Non-pigmented ciliary epithelial cell (primary cell): ENCODE data around the gene IPPK.

Experiments used
- DNase-seq: peaks from one replicate; pipeline ENCODE4 v3.0.0-alpha.2; 2010; ENCODE audit warnings: low read depth

Gene IPPK

DNA sequence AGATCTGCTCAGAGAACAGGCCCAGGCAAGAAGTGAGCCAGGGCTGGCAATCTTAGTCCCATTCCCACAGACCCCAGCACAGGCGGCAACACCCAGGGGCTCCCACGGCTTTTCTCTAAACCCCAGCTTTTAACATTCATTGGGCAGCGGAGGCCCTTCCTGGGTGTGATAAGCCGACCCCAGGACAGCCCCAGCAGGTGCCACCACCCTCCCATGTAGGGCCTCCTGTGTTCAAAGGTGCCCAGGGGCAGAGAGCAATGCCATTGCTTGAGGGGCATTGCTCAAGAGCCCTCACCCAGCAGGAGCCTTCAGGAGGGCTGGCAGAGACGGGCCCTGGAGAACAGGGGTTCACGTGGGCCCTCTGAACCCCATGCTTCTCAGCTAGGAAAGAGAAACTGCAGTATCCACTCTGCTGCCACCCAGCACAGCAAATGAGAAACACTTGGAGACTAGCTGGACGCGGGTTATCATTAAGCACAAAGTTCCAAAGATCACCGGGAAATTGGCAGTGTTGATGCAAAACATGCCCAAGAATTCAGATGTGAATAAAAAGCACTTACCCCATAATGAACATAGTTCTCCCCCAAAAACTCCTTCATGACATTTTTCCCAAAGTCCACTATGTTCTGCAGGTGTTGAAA lies 13.9 kb downstream of the IPPK start:
- no peak for DNase-seq

DNA sequence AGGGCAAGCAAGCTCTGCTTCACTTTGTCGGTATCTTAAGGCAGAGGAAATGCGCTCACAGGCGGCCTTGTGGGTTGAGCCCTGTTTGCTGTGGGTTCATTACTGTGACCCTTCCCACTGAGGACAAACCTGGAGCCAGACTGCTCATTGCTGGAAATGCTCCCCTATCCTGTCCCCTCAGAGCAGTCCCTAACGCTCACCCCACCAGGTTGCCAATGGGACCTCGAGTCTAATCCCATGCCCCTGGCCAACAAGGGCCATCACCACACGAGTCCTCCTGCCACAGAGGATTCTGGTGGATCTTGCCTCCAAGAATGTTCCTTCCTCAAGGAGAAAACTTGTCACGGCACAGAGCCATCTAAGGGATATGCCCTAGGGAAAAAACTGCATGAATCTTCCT lies 14.6 kb downstream of the IPPK start:
- DNase-seq: no peak

DNA sequence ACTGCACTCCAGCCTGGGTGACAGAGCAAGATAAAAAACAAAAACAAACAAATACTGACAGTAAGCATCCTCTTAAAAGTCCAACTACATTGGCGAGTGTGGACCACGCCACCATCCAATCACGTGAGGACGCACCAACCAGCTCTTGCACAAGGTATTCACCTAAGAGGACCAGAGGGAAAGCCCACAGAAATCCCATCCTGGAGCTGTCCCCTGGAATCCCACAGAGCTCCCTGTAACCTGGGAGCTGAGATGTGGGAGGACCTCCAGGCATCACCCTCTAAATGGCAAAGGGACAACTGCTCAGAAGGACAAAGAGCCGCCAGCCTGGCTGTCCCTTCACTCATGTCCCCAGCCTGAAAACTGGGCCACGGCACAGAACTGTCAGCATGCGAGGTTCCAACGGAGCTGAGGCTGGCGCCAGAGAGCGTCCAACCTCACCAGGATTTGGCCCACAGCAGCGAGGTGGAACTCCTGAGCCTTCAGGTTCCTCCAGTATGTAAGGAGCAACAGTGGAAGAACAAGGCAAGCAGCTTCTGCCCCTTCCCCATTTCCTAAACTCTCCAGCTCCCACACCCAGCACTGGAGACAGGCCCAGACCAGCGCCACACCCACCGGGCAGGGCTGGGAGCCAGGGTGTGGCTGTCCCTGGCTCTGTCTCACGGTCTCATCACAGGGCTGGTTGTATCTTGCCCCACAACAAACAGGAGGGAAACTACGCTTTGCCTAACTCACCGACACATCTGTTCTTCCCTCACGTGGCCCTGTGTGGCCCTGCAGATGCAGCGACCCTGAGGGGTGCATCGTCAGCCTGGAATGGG lies 15.2 kb downstream of the IPPK start:
- no peak for DNase-seq

DNA sequence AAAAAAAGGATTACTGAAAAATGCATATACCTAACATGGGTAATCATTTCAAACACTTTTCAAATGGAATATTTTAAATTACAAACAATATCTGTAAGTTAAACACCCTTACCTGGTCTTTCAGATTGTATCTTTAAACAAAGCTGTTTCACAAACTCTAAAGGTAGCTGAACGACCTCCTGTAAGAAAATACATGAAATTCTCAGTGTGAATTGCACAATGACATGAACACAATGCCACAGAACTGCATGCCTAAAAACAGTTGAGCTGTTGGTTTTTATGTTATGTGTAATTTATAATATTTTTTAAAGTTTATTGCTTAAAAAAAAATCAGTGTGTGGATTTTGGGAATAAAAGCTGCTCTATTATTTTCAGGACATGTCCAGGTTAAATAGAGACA lies 17.5 kb downstream of the IPPK start:
- no peak for DNase-seq

DNA sequence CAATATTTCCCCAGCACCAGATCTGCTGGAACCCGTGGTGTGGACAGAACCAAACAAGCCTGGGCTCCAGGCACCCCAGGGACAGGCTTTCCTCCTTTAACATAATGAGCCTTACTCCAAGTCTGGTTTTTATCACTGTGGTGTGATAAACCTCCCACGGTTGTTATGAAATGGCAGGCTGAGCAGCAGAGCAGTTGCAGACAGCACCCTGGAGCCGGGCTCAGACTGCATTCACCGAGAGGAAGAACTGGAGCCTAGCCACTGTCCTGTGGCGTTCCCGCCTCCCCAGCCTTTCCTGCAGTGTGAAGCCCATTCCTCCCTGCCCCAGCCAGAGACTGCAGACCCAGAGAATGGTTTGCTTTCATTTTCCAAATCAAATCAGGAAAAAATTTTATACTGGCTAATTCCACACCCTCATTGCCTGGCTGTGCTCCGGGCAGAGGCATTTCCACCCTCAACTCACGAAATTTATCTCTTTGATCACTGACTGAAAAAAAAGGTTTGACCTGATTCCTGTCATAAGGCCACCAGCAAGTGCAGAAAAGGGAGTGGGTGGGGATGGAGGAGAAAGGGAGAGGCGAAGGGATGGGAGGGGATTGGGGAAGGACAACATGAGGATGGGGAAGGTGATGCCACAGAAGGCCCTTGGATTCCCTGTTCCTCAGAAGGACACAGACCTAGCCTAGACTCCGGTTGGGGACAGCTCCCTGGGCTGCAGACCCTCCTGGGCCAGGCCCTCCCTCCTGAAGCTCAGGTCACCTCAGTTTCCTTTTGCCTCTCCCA lies 18.9 kb downstream of the IPPK start:
- DNase-seq: no peak

DNA sequence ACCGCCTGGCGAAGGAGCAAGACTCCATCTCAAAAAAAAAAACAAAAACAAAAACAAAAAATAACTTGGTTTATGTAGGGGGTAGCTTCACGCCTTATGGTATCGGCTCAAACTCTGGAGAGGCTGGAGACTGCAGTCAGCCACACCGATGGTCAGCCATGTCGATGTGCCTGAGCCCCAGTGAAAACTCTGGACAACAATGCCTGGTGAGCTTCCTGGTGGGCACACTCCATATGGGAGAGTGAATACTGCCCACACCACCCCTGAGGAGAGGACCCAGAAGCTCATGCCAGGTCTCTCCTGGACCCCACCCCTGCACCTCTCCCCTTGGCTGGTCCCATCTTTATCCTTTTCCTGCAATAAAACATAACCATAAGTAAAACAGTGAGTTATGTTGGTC lies 19.6 kb downstream of the IPPK start:
- DNase-seq: no peak

DNA sequence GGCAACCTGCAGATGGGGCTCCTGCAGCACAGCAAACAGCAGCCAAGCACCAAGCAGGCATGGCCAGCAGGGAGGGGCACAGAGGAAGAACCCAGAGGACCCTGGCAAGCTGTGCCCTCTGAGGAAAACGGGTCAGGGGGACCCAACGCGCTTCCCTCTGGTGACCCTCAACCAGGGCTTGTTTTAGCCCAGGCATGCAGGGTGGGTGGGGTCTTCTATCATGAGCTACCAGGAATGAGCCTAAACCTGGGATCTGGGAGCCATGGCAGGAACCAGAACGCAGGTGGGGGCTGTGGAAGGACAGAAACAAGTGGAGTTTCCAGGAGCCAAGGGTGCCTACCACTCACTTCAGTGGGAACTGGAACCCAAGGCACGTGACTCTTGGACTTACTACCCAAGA lies 20.9 kb downstream of the IPPK start:
- no peak for DNase-seq

DNA sequence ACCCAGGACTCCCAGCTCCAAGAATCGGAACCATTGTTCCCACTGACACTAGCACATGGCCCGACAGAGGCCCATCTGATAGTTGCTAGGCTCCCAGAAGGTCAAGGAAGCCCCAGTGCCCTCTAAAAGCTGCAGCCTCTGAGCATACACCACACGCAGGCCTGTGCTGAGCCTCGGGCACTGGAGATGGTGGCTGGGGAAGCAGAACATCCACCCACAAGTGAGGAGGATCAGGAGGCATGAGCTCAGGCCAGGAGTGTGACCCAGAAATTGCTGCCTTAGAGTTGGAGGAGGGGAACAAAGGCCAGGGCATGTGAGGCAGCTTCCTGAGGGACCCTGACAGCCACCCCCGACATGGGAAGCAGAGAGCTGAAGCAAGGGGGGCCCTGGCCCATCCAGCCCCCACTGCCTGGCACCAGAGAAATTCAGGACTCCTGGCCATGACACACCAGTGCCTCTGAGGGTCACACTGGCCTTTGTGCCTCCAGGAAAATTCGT lies 21.4 kb downstream of the IPPK start:
- no peak for DNase-seq

DNA sequence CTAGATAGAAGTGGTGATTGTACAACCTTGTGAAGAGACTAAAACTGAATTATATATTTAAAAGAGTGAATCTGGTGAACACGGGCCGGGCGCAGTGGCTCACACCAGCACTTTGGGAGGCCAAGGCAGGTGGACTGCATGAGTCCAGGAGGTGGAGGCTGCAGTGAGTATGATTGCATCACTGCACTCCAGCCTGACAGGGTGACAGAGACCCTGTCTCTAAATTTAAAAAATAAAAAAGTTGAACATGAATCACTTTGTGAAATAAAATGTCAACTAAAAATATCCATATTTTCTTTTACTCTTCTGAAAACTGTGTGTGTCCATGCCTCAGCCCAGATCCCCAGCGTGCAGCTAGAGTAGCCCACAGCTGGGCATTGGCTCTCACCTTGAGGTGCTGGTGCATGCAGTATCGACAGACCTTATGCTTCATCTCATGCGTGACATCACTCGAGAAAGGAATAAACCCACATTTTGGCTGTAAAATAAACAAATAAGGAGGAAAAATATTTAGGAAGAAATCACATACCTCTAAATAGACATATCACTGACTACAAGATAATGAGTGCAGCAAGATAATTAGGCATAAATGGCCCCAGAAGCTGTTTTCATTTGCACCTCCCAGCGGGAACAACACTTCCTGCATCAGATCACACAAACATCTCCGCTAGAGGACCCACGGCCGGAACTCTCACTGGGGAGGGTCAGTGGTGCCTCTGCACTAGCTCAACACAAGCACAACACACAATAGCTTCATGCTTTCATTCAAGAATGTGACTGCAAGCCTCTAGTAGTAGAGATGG lies 22.1 kb downstream of the IPPK start:
- no peak for DNase-seq

DNA sequence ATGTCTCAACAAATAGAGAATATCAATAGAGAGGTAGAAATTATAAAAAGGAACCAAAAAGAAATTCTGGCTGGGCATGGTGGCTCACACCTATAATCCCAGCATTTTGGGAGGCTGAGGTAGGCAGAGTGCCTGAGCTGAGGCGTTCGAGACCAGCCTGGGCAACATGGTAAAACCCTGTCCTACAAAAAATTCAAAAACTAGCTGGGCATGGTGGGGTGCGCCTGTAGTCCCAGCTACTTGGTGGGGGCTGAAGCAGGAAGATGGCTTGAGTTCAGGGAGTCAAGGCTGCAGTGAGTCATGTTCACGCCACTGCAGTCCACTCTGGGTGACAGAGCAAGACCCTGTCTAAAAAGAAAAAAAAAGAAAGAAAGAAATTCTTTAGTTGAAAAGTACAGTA lies 24.9 kb downstream of the IPPK start:
- no peak for DNase-seq

DNA sequence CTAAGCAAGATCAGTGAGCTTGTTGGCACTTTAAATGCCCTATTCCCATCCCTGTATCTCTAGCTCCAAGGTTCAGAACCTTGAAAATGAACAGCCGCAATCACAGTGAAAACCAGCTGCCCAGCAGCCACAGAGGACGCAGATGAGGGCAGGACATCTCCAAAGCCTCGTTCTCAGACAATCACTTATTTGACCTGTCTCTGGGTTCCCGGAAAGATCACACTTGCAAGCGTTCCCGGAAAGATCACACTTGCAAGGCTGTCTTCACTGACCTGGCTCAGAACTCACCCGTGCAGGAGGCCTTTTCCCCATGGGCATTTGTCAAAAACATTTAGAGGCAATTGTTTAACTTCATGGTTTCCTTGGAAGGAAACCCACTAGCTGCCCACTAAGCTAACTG lies 25.7 kb downstream of the IPPK start:
- DNase-seq: no peak

DNA sequence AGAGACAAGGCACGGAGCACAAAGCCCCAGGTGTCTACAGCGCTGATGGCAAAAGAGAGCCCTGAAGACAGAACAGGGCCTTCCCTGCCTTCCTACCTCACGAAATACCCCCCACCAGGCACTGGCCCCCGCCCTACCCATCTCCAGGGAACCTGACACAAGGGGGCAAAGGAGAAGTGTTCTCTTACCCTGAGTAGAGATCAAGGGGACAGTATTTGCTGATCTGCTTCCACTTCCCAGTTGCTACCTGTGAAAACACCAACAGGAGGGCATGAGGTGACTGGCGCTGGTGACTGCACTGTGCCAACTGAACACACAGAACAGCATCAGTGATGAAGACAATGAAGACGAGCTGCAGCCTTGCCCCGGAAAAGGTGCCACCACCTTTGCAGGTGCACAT lies 27.4 kb downstream of the IPPK start:
- no peak for DNase-seq

DNA sequence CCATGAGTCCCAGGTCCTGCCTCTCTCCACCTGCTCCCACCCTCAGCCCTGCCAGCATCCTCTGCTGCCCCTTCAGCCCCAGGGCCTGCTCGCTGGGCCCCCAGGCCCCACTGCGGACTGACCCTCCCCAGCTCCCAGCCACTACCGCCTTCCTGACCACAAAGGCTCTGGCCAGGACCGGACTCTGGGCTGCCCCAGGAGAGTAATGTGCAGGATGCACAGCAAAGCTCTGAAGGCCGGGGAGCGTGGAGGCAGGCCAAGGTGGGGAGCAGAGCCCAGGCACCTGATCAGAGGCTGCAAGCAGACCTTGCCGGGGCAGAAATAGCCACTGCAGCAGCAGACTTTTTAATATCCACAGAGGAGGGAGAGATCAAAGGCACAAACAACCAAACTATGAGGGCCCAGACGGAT lies 27.9 kb downstream of the IPPK start:
- DNase-seq: no peak

DNA sequence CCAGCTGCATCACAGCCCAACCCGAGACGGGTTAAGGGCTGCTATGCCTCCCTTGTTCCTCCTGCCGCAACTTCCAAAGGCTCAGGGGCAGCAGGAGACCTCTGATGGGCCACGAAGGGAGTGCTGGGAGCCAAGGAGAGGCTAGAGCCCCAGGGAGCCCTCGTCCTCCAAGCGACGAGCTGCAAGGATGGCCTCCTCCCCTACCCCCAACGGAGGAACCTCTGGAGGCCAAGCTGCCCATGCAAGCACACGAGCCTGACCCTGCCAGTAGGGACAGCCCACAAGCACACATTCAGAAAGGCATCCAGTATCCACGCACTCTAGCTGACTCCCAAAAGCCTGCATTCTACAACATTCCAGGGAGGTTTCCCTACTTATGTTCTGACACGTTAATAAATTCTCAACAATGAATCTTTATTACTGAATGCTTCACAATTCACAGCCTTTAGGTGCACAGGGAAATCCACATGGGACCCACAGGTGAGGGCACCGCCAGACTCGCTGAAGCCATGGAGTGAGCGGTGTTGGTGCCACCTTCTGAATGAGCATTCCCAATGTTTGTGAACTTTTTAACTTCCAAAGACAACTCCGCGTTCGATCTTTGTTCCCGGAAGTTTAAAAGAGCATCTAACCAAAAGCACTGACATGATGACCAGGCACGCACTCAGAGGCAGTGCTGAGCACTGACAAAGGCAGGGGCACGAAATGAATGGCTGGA lies 28.7 kb downstream of the IPPK start:
- DNase-seq: no peak

DNA sequence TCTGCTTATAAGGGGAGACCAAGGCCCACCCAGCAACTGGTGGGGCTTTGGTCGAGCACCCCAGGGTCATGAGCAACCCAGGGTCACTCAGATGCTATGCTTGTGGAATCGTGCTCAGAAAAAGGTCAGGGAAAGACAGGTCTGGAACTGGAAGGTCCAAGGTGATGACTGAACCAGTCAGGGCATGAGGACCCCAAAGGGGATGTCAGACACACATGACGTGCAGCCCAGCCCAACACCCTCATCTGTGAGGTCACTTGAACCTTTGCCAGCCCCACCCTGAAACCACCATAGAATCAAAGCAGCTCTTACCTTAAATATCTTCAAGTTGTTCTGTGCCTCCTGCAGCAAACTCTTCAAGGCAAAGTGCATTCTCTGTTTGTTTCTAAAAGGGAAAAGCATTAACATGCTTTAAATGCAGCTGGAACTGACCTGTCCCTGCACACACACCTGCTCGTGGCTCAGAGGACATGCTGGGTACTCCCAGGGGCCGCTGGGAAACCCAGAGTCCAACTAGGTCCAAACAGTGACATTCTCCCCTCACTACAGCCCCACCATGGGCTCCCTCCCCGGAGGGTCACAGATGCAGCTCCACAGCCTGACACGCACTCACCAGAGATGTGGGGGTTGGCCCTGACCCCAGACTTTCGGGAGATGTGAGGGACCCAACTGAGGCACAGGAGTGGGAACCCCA lies 29.4 kb downstream of the IPPK start:
- no peak for DNase-seq

DNA sequence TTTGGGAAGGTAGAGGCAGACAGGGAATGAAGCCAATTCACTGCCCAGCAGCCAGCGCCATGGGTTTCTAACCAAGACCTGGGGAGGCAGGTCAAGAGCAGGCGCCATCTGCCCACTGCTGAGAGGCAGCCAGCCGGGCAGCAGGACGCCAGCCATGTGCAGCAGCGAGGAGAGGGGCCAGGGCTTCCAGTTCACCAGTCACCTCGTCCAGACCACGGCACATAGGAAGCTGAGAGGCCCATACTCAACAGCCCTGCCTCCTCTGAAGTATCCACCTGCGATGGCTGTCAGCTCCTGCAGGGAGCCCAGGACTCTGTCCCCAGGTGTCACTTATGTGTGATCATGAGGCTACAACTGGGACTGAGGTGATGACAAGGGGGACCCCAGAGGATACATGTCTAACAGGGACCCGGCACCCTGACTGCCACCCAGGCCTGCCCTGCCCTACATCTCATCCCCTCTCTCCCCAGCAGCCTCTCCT lies 30.1 kb downstream of the IPPK start:
- no peak for DNase-seq

DNA sequence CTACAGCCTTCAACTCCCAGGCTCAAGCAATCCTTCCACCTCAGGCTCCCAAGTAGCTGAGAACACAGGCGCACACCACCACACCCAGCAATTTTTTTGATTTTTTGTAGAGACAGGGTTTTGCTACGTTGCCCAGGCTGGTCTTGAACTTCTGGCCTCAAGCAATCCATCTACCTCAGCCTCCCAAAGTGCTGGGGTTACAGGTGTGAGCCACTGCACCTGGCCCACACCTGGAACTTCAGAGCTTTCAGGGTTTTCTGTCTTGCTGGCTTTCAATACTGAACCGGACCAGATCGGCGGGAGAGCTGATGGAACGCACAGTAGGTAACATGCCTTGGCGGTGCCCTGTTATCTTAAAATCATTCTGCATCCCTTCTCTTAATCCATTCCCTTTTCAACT lies 30.8 kb downstream of the IPPK start:
- DNase-seq: no peak

DNA sequence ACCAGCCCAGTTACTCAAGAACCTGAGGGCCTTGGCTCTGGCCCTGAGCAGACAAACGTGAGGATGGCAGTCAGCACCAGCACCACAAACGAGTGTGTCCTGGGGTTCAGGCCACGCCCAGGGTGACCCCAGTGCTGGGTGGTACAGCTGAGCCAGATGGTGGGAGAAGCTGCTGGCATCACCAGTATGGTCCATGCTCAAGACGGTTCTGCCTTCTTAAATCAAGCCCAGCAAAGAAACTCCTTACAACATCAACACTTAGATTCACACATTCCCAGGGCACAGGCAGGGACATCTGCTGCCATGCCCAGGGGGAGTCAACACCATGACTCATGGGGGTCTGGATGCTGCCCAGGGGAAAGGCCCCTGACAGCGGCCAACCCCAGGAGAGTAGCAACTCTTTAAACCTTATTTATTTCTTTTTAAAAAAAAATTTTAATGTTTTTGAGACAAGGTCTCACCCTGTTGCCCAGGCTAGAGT lies 31.3 kb downstream of the IPPK start:
- DNase-seq: no peak

DNA sequence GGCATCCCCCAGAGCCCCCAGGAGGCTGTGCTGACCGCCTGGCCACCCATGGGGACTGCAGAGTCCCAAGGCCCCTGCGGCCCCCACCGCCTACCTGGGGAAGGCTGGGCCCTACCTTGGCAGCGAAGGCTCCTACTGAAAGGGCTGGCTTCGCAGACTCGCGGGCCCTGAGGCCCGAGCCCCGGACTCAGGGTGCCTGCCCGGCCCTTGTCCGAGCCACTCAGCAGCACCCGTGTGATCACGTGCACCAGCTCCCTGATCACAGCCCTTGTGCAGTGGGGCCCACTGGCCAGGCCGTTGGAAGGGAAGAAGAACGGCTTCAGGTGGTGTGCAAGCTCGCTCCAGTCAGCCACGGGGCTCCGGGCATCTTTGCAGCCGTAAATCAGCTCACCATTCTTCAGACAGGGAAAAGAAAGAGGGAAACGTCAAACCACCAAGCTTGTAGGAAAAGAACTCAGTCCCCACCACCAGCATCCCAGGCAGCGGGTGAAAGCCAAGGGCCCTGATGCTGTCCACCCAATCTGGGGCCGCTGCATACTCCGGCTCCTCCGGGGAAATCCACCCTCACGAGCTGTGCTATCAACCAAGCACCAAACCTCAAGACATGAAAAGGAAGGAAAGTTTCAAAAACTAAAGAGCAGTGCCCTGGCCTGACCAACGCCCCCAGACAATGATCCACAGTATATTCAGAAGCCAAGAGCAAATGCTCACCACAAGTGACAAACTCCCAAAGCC lies 31.9 kb downstream of the IPPK start:
- DNase-seq: no peak

DNA sequence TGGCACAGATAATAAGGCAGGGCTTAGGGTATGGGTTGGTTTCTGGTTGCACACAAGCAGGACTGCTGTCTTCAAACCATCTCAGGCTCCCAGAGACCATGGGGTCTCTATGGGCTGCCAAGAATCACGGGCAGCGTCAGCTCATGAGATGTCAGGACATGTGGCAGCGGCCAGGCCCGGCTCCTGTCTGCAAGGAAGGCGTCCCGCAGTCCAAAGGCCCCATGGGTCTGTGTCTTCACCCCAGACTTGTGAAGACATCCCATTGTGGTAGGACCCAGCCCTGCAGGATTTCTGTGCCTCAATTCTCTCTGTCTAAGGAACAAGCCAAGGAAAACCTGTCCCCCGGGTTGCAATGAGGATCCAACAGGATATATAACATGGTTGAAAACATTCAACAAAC lies 32.6 kb downstream of the IPPK start:
- DNase-seq: no peak
